Daoy (cell line): Measurements from ENCODE around the gene CST3. TPM values are rescaled to one million over a fixed set of nuclear protein-coding genes. Genes with fewer than 3 reads are reported as not detected.
"Not testable (repeated sequence)": the region's sequence is repeated elsewhere in the genome, so short reads cannot be mapped to it uniquely, and the experiment has no call there.

ENCODE experiments used
- DNase-seq: peaks from one replicate; pipeline ENCODE4 v3.0.0-alpha.2; 2015; ENCODE audit warnings: low read depth
- total RNA-seq: library from RNA; depleted of rRNA; stranded (reverse); fragments of >200 nt; shearing (Covaris generic); gene quantifications from 2 replicates; pipeline ENCODE4 v1.2.3, GENCODE V29; 2014

CST3 gene
- total RNA-seq, 1 experiment from 2014 or later = 46.3 TPM

DNA sequence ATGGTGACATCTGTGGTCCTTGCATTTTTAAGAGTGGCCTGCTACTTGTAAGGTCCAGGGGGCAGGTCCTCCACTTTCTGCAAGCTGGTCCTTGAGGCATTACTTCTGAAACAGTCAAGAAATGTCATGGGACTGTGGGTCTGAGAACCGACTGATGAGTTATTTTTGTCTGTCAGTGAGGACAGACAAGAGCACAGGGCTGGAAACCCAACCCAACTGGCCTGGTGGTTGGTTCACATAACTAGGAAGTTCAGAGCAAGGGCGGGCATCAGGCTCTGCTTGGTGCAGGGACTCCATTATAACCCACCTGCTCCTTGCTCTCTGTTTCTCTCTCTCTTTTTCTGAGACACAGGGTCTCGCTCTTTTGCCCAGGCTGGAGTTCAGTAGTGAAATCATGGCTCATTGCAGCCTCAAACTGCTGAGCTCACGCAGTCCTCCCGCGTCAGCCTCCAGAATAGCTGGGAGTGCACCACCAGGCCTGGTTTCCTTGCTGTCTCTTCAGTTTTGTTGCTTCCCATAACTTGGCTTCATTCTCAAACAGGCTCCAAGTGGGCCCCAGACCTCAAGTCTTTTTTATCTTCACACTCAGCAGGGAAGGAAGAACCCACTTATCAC lies 9.2 kb downstream of the CST3 start:
- no peak for DNase-seq

- DNase-seq = no peak
Measured at GRCh38 chr20:23627501-23627900, 10.3 kb downstream of the CST3 start.

GRCh38 chr20:23626040-23626620 lies 11.6 kb downstream of the CST3 start:
- no peak for DNase-seq

DNA sequence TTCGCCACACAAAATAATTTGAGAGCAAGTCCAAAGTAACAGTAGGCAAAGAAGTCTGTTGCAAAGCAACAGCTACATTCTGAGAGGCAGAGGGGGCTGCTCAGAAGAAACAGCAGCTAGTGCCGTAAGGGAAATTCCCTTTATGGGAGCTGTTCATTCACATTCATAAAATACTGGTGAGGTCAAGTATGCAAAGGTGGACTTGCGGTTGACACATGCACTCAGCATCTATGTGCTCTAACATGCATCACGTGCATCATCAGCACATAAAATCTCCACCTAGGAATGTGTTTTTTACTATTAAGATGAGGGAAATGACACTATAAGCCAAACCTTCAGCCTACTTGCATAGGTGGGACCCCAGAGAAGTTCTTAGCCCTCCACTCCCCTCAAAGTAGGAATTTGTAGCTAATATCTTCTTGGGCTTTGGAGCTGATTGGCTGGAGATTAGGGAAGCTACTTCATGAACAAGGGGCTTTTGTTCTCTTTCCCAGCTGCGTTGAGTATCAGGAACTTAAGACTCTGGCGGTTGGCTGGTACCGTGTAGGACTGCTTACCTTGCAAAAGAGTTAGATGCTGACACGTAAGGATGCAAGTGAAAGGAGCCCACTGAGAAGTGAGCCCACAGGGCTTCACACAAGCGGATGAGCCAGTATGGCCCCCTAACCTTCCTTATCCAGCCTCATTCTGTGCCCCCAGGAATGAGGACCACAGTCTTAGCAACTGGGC lies 12.4 kb downstream of the CST3 start:
- no peak for DNase-seq

DNA sequence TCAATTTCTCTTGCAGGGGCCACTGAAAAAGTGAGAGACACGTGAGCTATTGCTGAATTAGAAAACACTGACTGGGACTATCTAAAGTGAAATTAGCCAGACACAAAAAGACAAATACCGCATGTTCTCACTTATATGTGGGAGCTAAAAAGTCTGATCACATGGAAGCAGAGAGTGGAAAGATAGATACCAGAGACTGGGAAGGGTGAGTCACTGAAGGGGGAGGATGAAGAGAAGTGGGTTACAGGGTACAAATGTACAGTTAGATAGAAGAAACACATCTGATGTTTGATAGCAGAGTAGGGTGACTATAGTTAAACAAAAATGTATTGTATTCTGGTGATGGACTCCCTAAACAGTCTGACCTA lies 13.4 kb downstream of the CST3 start:
- DNase-seq = peak; percentile 12

DNA sequence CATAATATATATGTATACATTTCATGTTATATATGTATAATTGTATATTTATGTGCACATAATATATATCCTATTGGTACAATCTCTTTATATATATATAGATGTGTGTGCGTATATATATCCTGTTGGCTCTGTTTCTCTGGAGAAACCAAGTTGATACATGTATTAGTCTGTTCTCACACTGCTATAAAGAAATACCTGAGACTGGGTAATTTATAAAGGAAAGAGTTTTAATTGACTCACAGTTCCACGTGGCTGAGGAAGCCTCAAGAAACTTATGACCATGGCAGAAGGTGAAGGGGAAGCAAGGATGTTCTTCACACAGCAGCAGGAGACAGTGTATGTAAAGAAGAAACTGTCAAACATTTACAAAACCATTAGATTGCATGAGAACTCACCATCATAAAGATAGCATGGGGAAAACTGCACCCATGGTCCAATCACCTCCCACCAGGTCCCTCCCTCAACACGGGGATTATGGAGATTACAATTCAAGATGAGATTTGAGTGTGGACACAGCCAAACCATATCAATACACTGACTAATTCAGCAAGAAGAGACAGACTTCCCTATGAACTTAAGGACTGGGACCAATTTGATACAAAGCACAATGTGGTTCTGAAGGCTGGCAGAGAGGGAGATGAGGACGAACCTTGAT lies 14.0 kb downstream of the CST3 start:
- DNase-seq = no peak

DNA sequence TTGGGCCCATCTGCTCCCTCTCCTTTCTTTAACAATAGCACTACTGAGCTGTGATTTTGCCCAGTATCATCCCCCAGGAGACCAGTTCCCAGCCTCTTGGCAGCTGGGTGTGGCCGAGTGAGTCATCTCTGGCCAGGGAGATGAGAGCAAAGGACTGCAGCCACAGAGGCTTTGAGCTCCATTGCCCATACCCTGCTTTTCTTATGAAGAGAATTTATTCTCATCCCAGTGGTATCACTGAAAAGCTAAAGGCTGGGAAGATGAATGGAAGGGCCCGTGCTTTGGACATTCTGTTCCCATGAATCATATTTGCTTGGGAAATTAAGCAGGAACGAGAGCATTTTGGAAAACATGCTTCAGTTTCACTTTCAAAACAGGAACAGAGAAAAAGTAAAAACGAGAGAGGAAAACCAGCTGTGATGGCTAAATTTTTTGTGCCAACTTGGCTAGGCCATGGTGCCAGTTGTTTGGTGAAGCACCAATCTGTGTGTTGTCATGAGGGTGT lies 14.9 kb downstream of the CST3 start:
- peak; percentile 83 for DNase-seq

DNA sequence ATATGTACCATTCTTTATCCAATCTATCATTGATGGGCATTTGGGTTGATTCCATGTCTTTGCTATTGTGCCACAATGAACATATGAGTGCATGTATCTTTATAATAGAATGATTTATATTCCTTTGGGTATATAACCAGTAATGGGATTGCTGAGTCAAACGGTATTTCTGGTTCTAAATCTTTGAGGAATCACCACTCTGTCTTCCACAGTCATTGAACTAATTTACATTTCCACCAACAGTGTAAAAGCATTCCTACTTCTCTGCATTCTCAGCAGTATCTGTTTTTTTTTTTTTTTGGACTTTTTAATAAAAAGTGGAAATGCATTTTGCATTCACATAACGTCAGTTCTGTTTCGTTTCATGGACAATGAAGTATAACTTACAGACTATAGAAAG lies 15.4 kb downstream of the CST3 start:
- not testable (repeated sequence) for DNase-seq

DNA sequence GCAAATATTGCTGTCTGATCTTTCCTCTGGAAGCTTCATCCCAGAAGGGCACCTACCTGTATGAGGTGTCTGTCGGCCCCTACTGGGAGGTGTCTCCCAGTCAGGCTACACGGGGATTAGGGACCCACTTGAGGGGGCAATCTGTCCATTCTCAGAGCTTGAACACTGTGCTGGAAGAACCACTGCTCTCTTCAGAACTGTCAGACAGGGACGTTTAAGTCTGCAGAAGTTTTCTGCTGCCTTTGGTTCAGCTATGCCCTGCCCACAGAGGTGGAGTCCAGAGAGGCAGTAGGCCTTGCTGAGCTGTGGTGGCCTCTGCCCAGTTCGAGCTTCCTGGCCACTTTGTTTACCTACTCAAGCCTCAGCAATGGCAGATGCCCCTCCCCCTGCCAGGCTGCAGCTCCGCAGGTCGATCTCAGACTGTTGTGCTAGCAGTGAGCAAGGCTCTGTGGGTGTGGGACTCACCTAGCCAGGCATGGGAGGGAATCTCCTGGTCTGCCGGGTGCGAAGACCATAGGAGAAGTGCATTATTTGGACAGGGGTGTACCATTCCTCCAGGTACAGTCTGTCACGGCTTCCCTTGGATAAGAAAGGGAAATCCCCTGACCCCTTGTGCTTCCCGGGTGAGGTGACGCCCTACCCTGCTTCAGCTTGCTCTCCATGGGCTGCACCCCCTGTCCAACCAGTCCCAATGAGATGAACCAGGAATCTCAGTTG lies 16.9 kb downstream of the CST3 start:
- DNase-seq = not testable (repeated sequence)

GRCh38 chr20:23614163-23614562 lies 23.6 kb downstream of the CST3 start:
- DNase-seq = no peak

DNA sequence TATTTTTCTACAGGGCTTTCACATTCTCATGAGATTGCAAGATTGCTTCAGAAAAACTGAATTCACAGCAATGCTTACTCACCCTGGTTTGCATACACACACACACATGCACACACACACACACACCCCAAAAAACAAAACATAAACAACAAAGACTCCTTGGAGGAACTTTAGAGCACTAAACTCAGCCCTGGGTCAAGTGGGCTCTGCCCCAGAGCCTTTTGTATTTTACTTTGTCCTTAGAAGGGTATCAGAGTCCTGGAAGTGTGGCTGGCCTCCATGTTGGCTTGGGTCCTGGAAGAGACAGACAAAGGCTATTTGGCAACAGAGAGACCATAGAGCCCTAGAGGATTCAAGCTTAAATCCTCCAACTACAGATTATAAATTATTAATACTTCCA lies 24.1 kb downstream of the CST3 start:
- no peak for DNase-seq

DNA sequence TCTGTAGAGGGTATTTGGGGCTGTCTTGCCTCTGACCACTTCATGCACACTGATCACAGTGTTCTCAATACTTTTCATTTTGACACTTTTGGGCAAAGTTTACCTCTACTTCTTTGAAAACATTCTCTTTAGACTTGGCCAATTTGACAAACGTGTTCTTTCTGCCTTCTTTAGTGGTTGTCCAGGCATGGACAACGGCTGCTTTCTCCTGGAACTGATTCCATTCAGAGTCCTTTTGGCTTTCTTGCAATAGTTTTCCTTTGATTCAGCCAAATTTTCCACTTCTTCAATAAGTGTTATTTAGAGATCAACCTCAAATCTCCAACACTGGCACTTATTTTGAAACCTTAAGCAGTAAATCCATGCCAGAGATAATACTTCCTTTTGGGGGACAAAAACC lies 25.4 kb downstream of the CST3 start:
- no peak for DNase-seq

GRCh38 chr20:23609486-23610109 lies 28.2 kb downstream of the CST3 start:
- no peak for DNase-seq

GRCh38 chr20:23608251-23608846 lies 29.4 kb downstream of the CST3 start:
- no peak for DNase-seq

GRCh38 chr20:23607497-23608245 lies 30.1 kb downstream of the CST3 start:
- DNase-seq = no peak

DNA sequence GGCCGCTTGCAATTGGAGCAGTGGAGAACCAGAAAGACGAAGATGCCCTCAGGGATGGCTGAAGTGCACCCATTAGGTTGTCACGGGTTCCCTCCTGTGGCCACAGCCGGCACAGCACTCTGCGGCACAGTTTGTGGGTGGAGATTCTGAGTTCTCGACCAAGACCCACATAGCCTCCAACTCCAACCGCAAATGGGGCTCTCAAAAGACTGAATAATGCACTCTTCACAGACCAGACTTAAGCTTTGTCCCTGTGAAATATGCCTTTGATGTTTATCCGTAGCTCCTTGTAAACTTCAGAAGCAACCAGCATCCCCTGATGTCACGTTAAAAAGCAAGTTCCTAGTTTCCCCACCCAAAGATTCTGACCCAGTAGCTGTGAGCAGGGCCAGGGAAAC lies 31.1 kb downstream of the CST3 start:
- peak; percentile 52 for DNase-seq

GRCh38 chr20:23605867-23606651 lies 31.7 kb downstream of the CST3 start, which contains the start of gene CST9:
Gene CST9 (minus strand): TSS chr20:23605917. CDS start chr20:23605864, 53 bp downstream.
- no peak for DNase-seq

GRCh38 chr20:23604306-23604705 lies 33.4 kb downstream of the CST3 start:
- no peak for DNase-seq

GRCh38 chr20:23603321-23603720 lies 34.4 kb downstream of the CST3 start:
- no peak for DNase-seq
